ENCODE data around the gene FMN1.

The FMN1 gene

DNA sequence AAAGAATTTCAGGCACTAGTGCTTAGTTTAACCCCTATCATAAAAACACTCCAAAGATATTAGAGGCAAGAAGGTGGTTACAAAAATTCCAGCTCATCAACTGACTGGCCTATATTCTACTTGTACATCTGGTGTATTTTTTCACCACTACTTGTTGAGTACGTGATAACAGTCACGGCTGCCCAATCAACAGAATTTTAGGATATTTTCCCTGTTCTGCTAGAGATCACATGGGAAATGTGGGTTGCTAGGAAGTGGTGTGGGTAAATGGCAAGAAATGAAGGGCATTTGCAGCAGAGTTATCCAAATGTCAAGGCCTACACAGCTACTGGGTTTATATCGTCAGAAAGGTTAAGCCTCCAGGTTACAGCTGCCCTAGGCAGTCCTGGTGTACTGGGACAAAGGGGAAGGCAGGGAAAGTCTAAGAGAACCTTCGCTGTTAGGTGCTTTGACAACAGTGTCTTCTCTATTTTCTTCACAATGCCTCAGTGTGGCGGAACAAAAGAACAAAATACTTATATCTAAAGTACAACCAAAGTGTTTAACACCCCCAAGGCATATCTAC, 81.9 kb downstream of the FMN1 start:
- H3K4me3 ChIP-seq (ENCODE audit: low read depth, low read length) = no peak overlapping the region
- no peak for DNase-seq (ENCODE audit: low read depth, low spot score)
- POLR2A ChIA-PET = no interaction called here
- CTCF ChIA-PET = interaction anchor here (2.3 to 38.1 kb wide), 2 partner anchors 17 to 26 kb away, joined by 6 to 813 read pairs; no protein-coding TSS in a partner anchor
- TF ChIP-seq, protein P1, sequence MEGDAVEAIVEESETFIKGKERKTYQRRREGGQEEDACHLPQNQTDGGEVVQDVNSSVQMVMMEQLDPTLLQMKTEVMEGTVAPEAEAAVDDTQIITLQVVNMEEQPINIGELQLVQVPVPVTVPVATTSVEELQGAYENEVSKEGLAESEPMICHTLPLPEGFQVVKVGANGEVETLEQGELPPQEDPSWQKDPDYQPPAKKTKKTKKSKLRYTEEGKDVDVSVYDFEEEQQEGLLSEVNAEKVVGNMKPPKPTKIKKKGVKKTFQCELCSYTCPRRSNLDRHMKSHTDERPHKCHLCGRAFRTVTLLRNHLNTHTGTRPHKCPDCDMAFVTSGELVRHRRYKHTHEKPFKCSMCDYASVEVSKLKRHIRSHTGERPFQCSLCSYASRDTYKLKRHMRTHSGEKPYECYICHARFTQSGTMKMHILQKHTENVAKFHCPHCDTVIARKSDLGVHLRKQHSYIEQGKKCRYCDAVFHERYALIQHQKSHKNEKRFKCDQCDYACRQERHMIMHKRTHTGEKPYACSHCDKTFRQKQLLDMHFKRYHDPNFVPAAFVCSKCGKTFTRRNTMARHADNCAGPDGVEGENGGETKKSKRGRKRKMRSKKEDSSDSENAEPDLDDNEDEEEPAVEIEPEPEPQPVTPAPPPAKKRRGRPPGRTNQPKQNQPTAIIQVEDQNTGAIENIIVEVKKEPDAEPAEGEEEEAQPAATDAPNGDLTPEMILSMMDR (IDR thresholded peaks at IDR 0.05; ENCODE audit: insufficient read depth, low read length, missing control alignments) = no peak

GRCh38 chr15:33111041-33111451, 83.5 kb downstream of the FMN1 start:
- no peak for DNase-seq (ENCODE audit: low read depth, low spot score)
- ChIA-PET POLR2A (no interaction called here), CTCF (interaction anchor here (38.1 kb wide), 1 partner anchor 18 kb away, joined by 813 read pairs; no protein-coding TSS in a partner anchor)
- TF ChIP-seq, protein P1 (IDR thresholded peaks at IDR 0.05; ENCODE audit: insufficient read depth, low read length, missing control alignments) = no peak
- no peak overlapping the region for H3K4me3 ChIP-seq (ENCODE audit: low read depth, low read length)

DNA sequence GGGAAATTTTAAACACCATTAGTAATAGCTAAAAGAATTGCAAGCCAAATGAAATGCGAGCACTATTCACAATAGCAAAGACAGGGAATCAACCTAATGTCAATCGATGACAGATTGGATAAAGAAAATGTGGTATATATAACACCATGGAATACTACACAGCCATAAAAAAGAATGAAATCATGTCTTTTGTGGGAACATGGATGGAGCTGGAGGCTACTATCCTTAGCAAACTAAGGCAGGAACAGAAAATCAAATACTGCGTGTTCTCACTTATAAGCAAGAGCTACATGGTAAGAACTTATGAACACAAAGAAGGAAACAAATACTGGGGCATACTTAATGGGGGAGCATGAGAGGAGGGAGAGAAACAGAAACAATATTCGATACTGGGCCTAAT, 85.2 kb downstream of the FMN1 start:
- no peak overlapping the region for H3K4me3 ChIP-seq (ENCODE audit: low read depth, low read length)
- DNase-seq (ENCODE audit: low read depth, low spot score) = no peak
- POLR2A ChIA-PET = no interaction called here
- CTCF ChIA-PET = interaction anchor here (1.5 to 38.1 kb wide), 2 partner anchors 10 to 20 kb away, joined by 3 to 813 read pairs; no protein-coding TSS in a partner anchor
- TF ChIP-seq, protein P1 (IDR thresholded peaks at IDR 0.05; ENCODE audit: insufficient read depth, low read length, missing control alignments) = no peak

DNA sequence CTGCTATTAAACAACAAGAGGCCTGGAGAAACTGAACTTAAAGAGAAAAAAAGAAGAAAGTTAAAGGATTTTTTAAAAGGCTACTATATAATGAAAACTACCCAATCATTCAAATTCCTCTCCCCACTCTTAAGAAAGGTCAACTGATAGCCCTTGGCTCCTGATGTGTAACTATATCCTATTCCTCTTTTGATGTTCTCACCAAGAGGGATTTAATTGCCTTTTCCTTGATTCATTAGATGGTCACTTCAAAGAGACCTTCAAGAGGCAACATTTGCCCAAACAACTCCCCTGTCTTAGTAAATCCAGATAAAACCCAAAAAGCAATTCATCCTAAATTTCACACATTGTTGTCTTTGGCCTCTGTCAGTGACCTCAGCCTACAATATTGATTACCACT, 86.0 kb downstream of the FMN1 start:
- TF ChIP-seq, protein P1 (IDR thresholded peaks at IDR 0.05; ENCODE audit: insufficient read depth, low read length, missing control alignments) = no peak
- H3K4me3 ChIP-seq (ENCODE audit: low read depth, low read length) = no peak overlapping the region
- no peak for DNase-seq (ENCODE audit: low read depth, low spot score)
- POLR2A ChIA-PET = no interaction called here
- CTCF ChIA-PET = interaction anchor here (0.6 to 38.1 kb wide), 3 partner anchors 21 to 1397 kb away, joined by 3 to 813 read pairs (median 3); no protein-coding TSS in a partner anchor

GRCh38 chr15:33107950-33108349, 86.6 kb downstream of the FMN1 start:
- TF ChIP-seq, protein P1 (IDR thresholded peaks at IDR 0.05; ENCODE audit: insufficient read depth, low read length, missing control alignments) = no peak
- ChIA-PET POLR2A (no interaction called here), CTCF (interaction anchor here (1.4 to 38.1 kb wide), 2 partner anchors 21 to 446 kb away, joined by 3 to 813 read pairs; no protein-coding TSS in a partner anchor)
- H3K4me3 ChIP-seq (ENCODE audit: low read depth, low read length) = no peak overlapping the region
- DNase-seq (ENCODE audit: low read depth, low spot score) = no peak

- peak; percentile 50 for DNase-seq (ENCODE audit: low read depth, low spot score)
- ChIA-PET CTCF (interaction anchor here (38.1 kb wide), 1 partner anchor 25 kb away, joined by 813 read pairs; no protein-coding TSS in a partner anchor), POLR2A (no interaction called here)
- TF ChIP-seq, protein P1 (IDR thresholded peaks at IDR 0.05; ENCODE audit: insufficient read depth, low read length, missing control alignments) = no peak
- H3K4me3 ChIP-seq (ENCODE audit: low read depth, low read length) = no peak overlapping the region
Observed at GRCh38 chr15:33104212-33104611, 90.3 kb downstream of the FMN1 start.
